OCI-M2 (cell line): ENCODE measurements around the gene DNAH1.
A peak's percentile ranks its signal among the peaks of the same experiment; 100 is the strongest.
"Not testable (repeated sequence)": the region's sequence is repeated elsewhere in the genome, so short reads cannot be mapped to it uniquely, and the experiment has no call there.

Experiments used
- DNase-seq: peaks from one replicate; lab custom pipeline; 2025; ENCODE audit not compliant: unreplicated experiment; lab: John Stamatoyannopoulos, UW

DNAH1 gene

GRCh38 chr3:52331906-52332305 is 15.8 kb downstream of the DNAH1 start:
- no peak for DNase-seq

- DNase-seq = no peak
These were observed 17.9 kb downstream of the DNAH1 start for GRCh38 chr3:52333869-52334557.

DNA sequence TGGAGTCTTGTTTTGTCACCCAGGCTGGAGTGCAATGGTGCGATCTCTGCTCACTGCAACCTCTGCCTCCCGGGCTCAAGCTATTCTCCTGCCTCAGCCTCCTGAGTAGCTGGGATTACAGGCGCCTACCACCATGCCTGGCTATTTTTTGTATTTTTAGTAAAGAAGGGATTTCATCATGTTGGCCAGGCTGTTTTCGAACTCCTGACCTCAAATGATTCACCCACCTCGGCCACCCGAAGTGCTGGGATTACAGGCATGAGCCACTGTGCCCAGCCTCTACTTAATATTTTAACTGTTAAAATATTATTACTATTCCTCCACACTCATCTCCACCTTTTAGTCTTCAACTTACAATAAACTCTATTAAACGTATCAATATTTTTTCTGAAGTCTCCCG is 22.0 kb downstream of the DNAH1 start:
- DNase-seq = not testable (repeated sequence)

DNA sequence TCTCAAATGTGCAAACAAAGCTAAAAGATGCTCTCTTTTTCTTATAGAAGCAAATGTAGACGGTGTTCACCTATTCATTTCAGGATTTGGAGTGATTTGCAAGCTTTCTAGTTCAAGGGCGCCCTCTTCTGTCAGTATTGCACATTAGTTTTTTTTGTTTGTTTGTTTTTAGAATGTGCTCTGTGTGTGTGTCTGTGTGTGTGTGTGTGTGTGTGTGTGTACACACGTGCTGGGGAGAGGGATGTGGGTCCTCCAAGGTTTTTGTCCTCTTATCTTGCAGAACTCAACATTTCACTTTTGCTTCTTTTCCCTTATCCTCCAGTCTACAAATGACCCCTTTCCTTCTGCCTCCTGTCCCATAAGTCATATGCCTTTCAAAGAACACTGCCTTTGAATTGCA is 23.5 kb downstream of the DNAH1 start:
- peak; percentile 3 for DNase-seq

DNA sequence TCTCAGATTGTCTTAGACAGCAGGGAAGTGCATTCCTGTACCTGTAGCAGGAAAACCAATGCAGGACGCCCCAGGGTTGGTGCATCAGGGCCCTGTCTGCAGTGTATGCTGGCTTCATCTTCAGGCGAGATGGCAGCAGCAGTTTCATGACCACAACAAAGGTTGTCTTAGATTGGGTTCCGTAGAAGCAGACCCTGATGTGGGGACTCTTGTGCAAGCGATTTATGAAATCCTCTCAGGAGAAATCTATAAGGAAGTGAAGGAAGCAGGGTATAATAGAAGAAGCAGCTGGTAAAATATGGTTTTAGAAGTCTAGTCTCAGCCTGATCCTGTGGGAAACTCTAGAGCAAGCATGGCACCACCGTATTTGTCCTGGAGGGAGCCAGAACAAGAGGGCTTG is 25.0 kb downstream of the DNAH1 start:
- DNase-seq = no peak

- DNase-seq = no peak
These were observed 28.0 kb downstream of the DNAH1 start for GRCh38 chr3:52343946-52344600.

- no peak for DNase-seq
These were observed 29.5 kb downstream of the DNAH1 start for GRCh38 chr3:52345521-52346109.

- no peak for DNase-seq
These were observed 30.8 kb downstream of the DNAH1 start for GRCh38 chr3:52346623-52347530.

DNA sequence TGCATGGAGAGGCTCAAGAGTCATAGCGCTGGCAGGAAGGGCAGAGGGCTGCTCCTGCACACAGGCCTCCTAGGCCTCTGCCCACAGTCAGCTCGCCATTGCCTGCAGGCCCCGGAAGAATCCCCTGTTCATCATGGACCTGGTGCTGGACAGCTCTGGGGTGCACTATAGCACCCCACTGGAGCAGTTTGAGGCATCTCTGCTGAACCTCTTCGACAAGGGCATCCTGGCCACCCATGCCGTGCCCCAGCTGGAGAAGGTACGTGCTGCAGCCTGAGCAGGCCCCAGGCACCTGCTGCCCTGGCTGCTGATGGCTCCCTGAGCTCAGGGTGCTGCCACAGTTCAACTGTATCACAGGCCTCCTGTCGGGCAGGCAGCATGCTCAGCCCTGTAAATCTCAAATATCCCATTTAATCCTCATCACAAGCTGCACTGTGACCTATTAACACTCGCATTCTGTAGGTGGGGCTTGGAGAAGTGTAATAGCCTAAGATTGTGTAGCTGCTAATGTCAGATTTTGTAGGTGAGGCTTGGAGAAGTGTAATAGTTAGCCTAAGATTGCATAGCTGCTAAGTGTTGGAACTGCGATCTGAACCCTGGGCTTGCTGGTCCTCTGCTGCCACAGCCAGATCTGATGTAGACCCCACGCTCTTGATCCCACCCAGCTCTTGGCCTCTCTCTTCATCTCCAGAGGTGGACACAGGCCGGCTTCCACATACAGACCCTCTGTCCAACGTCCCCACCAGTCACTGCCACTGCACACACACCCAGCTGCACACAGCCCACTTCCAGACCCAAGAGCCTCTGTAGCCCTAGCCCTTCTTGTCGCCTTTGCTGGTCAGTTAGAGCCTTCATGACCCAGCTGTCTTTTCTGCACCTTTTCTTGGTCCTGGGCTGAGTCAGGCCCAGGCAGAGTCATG is 31.9 kb downstream of the DNAH1 start:
- DNase-seq = no peak

GRCh38 chr3:52349131-52349530 is 33.0 kb downstream of the DNAH1 start:
- no peak for DNase-seq

GRCh38 chr3:52349611-52350395 is 33.7 kb downstream of the DNAH1 start:
- no peak for DNase-seq

- DNase-seq = no peak
These were observed 34.3 kb downstream of the DNAH1 start for GRCh38 chr3:52350416-52350815.

GRCh38 chr3:52350981-52351761 is 35.1 kb downstream of the DNAH1 start:
- no peak for DNase-seq

- no peak for DNase-seq
These were observed 35.7 kb downstream of the DNAH1 start for GRCh38 chr3:52351762-52352368.

DNA sequence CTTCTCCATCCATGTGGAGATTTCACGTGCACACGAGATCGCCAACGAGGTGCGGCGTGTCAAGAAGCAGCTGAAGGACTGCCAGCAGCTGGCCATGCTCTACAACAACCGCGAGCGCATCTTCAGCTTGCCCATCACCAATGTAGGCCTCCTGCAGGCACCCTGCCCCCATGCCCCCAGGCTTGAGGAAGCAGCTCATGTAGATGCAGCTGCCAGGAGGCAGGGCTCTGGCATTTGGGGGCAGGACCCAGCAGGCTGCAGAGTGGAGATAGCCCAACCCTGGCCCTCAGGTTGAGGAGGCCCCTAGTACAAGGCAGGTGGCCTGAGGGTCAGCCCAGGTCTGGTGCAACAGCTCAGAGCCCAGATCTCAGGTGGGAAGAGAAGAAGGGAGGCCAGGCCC is 36.4 kb downstream of the DNAH1 start:
- no peak for DNase-seq

DNA sequence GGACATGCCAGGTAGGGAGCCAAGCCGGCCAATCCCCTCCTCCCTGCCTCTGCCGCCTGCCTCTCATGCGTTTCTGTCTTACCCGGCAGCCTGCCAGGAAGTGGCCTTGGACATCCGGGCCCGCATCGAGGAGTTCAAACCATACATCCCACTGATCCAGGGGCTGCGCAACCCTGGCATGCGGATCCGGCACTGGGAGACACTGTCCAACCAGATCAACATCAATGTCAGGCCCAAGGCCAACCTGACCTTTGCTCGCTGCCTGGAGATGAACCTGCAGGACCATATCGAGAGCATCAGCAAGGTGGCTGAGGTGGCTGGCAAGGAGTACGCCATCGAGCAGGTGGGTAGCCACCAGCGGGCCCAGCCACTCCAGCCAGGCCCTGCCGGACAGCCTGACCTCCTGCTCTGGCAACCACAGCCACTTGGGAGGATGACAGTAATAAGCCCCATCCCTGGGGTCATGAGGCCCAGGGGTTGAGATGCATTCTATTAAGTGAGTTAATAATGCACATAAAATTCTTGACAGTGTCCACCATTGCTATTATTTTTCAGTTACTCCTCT is 37.3 kb downstream of the DNAH1 start:
- no peak for DNase-seq

DNA sequence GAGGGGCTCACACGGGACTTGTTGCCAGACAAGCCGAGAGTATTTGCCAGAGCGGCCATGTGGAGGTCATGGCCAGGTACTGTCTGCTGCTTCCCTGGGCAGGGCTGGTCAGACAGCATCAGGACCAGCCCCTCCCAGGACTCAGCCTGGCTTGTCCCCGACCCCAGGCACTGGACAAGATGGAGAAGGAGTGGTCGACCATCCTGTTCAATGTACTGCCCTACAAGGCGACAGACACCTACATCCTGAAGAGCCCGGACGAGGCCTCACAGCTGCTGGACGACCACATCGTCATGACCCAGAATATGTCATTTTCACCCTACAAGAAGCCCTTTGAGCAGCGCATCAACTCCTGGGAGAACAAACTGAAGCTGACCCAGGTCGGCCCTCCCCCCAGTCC is 38.6 kb downstream of the DNAH1 start:
- no peak for DNase-seq

- no peak for DNase-seq
These were observed 39.4 kb downstream of the DNAH1 start for GRCh38 chr3:52355526-52355925.
